ENCODE results near the gene ARHGAP11A.

- TF ChIP-seq POLR2AphosphoS5 (IDR thresholded peaks at IDR 0.05; ENCODE audit: borderline replicate concordance, low read depth, low read length), result no peak
- no peak for TF ChIP-seq EZH2 (IDR thresholded peaks at IDR 0.05)
- TF ChIP-seq FOXP2 (optimal IDR thresholded peaks at IDR 0.05; ENCODE audit: control extremely low read depth, extremely low read length, insufficient read depth), result no peak
These were observed 60.9 kb downstream of the ARHGAP11A start for GRCh38 chr15:32676169-32676568.
